T-helper 22 cell (primary cell): ENCODE data around the gene DTNB.
"Not testable (repeated sequence)": the region's sequence is repeated elsewhere in the genome, so short reads cannot be mapped to it uniquely, and the experiment has no call there.

Source experiments
- DNase-seq: peaks from one replicate; pipeline ENCODE4 v3.0.0-alpha.2; 2020; ENCODE audit warnings: low read depth

The DTNB gene

DNA sequence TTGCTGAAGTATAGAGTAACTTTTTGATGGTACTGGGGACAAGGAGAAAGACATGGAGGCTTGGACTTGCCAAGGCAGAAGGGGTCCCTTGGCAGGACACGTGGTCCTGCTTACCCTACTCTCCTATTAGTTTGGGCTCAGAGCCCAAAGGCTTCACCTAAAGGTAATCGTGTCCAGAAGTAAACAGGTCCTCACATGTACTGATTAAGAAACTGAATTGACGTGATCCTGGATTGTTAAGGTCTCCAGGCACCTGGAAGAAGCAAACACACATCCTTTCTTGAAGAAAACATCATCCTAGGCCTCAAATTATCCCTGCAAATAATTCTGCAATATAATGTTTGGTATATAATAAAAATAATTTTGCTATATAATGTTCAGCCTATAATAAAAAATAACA is 50.0 kb downstream of the DTNB start:
- DNase-seq = no peak

DNA sequence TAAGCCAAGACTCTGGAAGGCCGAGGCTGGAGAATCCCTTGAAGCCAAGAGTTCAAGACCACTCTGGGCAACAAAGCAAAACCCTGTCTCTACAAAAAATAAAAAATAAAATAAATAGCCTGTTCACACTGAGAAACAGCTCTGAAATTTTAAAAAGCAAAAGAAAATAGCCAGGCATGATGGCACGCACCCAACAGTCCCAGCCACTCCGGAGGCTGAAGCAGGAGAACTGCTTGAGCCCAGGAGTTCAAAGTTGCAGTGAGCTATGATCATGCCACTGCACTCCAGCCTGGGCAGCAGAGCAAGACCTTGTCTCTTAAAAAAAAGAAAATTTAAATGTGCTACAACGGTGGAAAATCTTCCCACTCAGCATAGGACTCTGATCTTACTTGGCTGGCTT is 52.7 kb downstream of the DTNB start:
- no peak for DNase-seq

DNA sequence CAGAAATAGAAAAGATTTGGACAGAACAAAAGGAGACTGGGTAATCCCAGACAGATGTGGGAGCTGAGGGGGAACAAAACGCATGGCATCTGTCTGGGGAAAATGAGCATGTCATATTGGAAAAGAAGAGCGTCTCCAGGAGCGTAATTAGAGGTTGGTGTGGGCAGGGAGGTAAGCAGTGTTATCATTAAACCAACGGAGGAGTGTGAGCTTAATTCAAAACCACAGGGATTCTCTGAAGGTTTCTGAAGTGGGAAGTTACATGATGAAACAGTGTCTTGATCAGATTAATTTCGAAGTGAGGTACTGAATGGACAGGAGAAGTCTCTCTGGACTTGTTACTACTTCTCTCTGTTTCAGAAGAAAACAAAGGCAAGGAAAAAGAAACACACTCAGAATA is 53.3 kb downstream of the DTNB start:
- no peak for DNase-seq

DNA sequence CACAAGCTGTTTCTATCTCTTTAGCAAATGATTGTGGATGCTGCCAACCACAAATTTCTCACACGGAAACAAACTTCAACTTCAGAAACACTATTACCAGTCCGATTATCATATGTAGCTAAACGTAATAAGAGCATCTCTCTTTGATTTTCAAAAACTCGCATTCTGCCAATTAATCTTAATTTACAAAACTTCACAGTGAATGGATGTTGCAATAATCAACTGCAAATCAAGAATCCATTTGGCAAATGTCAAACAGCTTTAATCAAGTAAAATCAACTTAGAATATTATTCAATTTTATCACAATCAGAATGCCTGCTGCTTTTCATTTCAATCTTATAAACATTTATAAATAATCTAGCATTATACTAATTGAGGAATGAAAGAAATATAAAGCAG is 54.2 kb downstream of the DTNB start:
- no peak for DNase-seq

DNA sequence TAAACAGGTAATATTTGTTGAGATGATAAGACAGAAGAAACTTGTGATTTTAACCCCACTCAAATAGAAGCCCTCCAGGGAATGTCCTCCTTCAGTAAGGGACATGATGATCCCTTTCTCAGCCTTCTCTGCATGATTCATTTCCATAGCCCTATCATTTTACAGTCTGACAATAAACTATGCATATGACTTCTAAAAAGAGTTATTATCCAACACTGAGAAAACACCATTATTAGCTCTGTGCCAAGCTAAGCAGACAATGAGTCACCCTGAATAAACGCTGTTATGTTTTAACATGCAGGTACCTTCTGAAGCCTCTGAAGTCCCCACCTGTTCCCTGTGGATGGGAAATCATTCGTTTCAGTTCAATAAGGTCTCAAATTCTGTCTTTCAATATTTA is 54.7 kb downstream of the DTNB start:
- DNase-seq = no peak

DNA sequence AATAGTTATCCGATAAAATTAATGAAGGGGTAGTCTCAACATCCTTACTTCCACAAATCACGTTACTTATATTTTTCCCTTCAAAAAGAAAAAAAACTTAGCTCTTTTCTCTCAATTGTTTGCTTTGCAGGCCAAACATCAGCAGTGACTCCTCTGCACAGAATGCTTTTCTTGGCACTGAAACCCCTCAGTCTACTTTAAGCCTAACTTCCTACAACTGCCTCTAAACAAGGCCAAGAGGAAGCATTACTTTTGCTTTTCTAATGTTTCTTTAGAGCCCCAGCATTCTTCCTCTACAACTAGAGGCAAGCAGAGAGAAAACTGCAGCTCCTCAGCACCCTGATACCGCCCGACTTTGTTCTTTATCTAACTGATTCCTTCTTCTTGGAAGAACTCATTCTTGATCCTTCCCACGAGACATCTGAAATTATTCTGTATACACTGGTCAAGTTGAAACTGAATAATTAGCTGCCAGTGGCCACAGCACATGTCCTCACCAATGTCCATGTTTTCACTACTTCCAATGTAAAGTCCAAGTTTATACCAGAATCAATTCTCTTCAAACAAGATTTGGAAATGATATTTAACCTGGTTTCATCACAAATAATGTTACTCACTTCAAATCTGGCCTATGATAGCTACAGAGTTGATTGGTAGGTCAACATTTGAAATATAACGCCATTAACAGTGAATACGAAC is 55.3 kb downstream of the DTNB start:
- no peak for DNase-seq

DNA sequence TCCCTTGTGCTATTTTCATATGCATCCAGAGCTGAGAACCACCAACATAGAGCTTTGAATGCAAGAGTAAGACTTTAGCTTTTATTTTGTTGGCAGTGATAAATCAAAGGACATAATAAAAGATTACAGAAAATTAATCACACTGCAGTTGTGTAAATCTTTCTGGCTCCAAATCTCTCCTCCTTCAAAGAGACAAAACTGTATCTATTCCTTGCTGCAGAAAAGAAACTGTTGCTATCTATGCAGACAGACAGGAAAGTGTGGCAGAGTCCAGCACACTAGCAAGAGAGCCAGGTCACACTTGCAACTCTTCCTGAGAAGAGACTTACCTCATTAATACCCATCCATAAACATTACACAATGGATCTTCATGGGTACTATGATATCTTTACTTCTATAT is 57.5 kb downstream of the DTNB start:
- no peak for DNase-seq

- no peak for DNase-seq
These were observed 58.0 kb downstream of the DTNB start for GRCh38 chr2:25615386-25615785.

- no peak for DNase-seq
These were observed 58.7 kb downstream of the DTNB start for GRCh38 chr2:25614711-25615110.

GRCh38 chr2:25608718-25609117 is 64.7 kb downstream of the DTNB start:
- DNase-seq = no peak

DNA sequence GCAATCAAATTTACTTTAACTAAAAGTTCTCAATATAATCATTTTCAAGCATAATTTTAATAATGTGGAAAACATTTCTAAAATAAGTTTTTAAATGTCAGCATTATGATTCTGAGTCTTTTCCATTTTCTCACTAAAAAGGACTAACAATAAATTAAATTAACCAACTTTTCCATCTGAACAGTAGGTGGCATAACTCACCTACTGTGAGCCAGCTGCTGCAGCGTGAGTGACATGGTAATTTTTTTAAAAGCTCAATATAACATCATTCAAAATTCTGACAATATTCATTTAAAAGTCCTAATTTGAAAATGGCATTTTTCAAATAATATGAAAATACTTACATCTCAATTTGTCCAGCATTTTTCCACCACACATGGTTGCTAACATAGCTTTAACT is 66.5 kb downstream of the DTNB start:
- no peak for DNase-seq

DNA sequence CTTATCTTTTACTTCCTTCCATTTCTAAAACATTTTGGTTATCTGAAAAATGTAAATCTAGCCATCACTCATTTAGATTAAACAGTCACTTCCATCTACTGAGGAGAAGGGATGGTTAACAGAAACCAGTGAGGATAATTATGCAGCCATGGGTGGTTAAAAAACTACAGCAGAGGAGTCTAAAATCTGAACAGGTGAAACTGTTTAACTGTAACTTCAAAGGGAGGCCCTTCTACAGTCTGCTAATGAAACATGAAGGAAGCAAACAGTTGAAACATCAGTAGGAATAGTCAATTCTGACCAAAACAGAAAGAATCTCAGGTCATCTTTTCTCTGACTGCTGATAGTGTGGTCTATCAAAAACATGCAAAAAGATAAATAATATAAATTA is 71.0 kb downstream of the DTNB start:
- DNase-seq = no peak

GRCh38 chr2:25601711-25602332 is 71.6 kb downstream of the DTNB start:
- not testable (repeated sequence) for DNase-seq

DNA sequence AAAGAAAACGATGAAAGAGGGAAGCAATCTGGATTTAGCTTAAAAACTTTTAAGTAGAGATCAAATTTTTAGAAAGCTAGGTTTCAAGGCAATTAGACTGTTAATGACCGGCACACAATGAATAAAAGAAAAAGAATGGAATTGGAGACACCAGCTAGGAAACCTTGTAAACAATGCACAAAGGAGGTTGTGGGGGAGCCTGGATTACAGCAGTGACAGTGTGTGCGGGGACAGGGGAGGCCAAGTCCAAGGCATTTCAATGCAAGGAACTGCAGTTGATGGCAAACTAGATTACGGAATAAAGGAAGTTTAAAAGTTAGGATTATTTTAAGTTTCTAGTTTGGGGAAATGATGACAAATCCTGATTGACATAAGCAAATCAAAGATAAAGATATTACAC is 74.5 kb downstream of the DTNB start:
- no peak for DNase-seq

DNA sequence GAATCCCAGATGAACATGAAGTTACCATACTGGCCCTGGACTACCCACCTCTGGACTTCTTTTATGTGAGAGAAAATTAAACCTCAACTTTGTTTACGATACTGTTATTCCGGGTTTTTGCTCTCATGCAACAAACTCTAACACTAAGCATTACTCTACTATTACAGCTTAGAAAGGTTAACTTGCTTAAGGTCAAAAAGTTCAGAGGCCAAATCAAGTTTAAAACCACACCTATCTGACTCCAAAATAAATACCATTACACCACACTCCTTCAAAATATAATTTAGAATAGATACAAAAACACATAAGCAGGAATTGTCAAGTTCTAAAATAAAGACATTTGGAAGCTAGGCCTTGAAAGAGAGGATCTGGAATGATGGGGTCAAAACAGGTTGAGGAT is 75.0 kb downstream of the DTNB start:
- DNase-seq = no peak

- no peak for DNase-seq
These were observed 75.5 kb downstream of the DTNB start for GRCh38 chr2:25597881-25598280.

- DNase-seq = no peak
These were observed 76.7 kb downstream of the DTNB start for GRCh38 chr2:25596516-25597244.

GRCh38 chr2:25595393-25595792 is 78.0 kb downstream of the DTNB start:
- DNase-seq = no peak

DNA sequence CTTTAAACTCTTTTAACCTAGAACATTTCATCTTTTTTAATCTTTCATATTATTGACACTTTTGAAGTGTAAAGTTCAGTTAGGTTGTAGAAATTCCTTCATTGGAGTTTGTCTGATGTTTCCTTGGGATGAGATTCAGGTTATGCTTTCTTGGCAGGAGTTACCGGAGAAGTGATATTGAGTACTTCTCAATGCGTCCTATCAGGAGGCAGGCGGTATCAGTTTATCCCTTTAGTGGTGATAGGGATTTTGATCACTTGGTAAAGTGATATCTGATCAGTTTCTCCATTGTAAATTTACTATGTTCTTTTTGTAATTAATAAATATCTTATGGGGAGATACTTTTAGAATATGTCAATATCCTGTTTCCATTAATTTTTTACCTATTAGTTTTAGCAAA is 78.4 kb downstream of the DTNB start:
- no peak for DNase-seq

- DNase-seq = no peak
These were observed 80.5 kb downstream of the DTNB start for GRCh38 chr2:25592766-25593292.

DNA sequence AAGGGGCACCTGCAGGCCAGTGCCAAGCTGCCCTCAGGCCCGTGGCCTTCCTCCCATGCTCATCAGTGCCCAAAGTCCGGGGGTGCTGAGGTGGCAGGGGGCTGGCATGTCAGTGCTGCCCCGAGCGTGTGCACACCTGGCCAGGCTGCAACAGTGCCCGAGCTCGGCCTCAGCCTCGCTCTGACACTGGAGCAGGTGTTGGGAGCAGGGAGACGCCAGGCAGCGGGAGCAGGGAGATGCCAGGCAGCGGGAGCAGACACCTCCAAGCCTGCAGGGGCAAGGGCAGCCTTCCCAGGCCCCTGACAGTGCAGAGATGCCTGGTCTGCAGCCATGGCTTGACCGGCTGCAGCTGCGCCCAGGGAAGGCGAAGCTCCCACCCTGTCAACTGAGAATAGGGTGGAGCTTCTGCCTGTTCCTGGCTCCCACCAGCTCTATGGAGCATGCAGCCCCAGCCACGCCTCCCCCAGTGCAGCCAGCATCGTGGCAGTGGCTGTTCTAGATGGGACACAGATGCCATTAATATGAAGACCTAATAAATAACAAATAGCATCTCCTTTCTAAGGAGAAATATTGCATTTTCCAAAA is 82.4 kb downstream of the DTNB start:
- no peak for DNase-seq

- no peak for DNase-seq
These were observed 83.6 kb downstream of the DTNB start for GRCh38 chr2:25589676-25590205.

DNA sequence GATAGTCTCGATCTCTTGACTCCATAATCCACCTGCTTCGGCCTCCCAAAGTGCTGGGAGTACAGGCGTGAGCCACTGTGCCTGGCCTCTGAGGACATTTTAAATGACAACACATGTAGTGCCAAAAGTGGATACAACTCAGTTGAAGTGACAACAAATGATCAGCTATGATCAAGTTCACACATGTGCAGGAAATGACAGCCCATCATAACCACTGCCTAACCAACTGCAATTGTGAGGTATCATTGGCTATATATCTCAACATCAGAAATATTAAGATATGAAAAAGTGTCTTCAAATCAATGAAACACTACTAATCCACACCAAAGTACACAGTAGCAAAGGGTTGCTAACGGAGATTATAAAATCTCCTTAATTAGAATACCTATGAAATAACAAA is 84.8 kb downstream of the DTNB start:
- DNase-seq = no peak
